SH-SY5Y (cell line): Measurements from ENCODE around the gene PDXP.

Source experiments
- GATA2 ChIP-seq: IDR thresholded peaks from 2 replicates; pipeline ENCODE4 v1.6.1; 2011; ENCODE audit warnings: mild to moderate bottlenecking, low read depth, low read length
- GATA3 ChIP-seq: IDR thresholded peaks from 2 replicates; pipeline ENCODE4 v1.6.1; 2011; ENCODE audit warnings: low read depth, mild to moderate bottlenecking, low read length, moderate library complexity

DNA sequence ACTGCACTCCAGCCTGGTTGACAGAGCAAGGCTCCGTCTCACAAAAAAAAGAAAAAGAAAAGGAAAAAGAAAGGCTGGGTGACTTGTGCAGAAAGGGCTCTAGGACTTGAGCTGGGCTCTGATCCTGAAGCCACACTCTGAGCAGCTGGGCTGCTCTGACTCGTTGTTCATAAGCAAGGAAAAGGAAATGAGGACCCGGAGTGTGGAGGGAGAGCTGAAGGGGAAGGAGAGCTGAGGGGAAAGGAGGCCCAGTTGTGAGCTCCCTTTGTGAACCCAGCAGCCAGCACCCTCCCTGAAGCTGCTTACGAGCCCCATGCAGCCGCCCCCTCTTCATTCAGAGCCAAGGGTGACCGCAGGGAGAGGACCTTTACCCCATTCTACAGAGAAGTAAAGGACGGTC lies 31.4 kb upstream of the PDXP start:
- TF ChIP-seq GATA2 (no peak), GATA3 (no peak)
